Medulla oblongata (tissue), 1 donor: ENCODE data around the gene TAS1R3.
A peak's percentile ranks its signal among the peaks of the same experiment; 100 is the strongest.

Source experiments
- DNase-seq: peaks from one replicate; pipeline ENCODE4 v3.0.0-alpha.2; 2015; ENCODE audit errors: extremely low spot score

The TAS1R3 gene

GRCh38 chr1:1295154-1295923 lies 35.7 kb upstream of the TAS1R3 start:
- DNase-seq, result no peak

GRCh38 chr1:1296070-1297061 lies 34.7 kb upstream of the TAS1R3 start:
- DNase-seq, result no peak

- DNase-seq, result no peak
These were observed 33.2 kb upstream of the TAS1R3 start for GRCh38 chr1:1297802-1298424.

GRCh38 chr1:1298861-1299685 lies 32.0 kb upstream of the TAS1R3 start:
- peak; percentile 93 for DNase-seq

- no peak for DNase-seq
These were observed 31.3 kb upstream of the TAS1R3 start for GRCh38 chr1:1299686-1300351.

GRCh38 chr1:1300352-1300739 lies 30.7 kb upstream of the TAS1R3 start:
- no peak for DNase-seq

- no peak for DNase-seq
These were observed 29.1 kb upstream of the TAS1R3 start for GRCh38 chr1:1302006-1302430.

- no peak for DNase-seq
These were observed 28.1 kb upstream of the TAS1R3 start for GRCh38 chr1:1302951-1303509.

- DNase-seq, result no peak
These were observed 27.3 kb upstream of the TAS1R3 start for GRCh38 chr1:1303736-1304135.

- peak; percentile 96 for DNase-seq
These were observed 26.5 kb upstream of the TAS1R3 start for GRCh38 chr1:1304331-1305299.

GRCh38 chr1:1305300-1306069 lies 25.6 kb upstream of the TAS1R3 start:
- peak; percentile 49 for DNase-seq

GRCh38 chr1:1306070-1306660 lies 24.9 kb upstream of the TAS1R3 start:
- no peak for DNase-seq

GRCh38 chr1:1306661-1307260 lies 24.3 kb upstream of the TAS1R3 start:
- no peak for DNase-seq

- DNase-seq, result no peak
These were observed 23.7 kb upstream of the TAS1R3 start for GRCh38 chr1:1307261-1307922.

- peak; percentile 92 for DNase-seq
These were observed 22.9 kb upstream of the TAS1R3 start, which contains the start of the genes ACAP3 and PUSL1 for GRCh38 chr1:1307923-1308755. Gene ACAP3, minus strand, starts transcription at chr1:1307930. Its CDS starts 115 bp downstream, at chr1:1307815. Gene PUSL1, plus strand, starts transcription at chr1:1308597. Its CDS starts 47 bp downstream, at chr1:1308644.

- no peak for DNase-seq
These were observed 22.3 kb upstream of the TAS1R3 start for GRCh38 chr1:1308756-1309250.
